HEK293 (cell line): ENCODE measurements around the gene TMEM187.

Experiments
- CTCF ChIA-PET: fragments of 350-600 bp; formaldehyde crosslinking; extraction: SDS; loops from one replicate; lab custom pipeline; 2021; ENCODE audit warnings: antibody characterized with exemption; lab: Yijun Ruan, JAX
- POLR2A ChIA-PET: fragments of 300-600 bp; formaldehyde crosslinking; extraction: SDS; loops from one replicate; lab custom pipeline; 2020; ENCODE audit warnings: antibody characterized with exemption, inconsistent platforms; lab: Yijun Ruan, JAX
- H3K27ac ChIP-seq: fragments of 200-500 bp; sonication (Bioruptor generic); 2 replicates; pipeline ENCODE4 v1.5.1; 2014; ENCODE audit warnings: low read depth, low read length, control low read depth, inconsistent platforms; ENCODE audit errors: extremely low read depth
- H3K36me3 ChIP-seq, 2 experiments: fragments of 200-500 bp in 1 of 2; sonication (Bioruptor generic) in 1 of 2; 1 replicate in 1 of 2; 2 replicates in 1 of 2; pipeline ENCODE4 v1.5.1; 2014 to 2017; ENCODE audit warnings: inconsistent platforms in 2 of 2, low read length in 2 of 2; ENCODE audit not compliant: control insufficient read depth in 2 of 2, insufficient read depth in 1 of 2
- H3K4me1 ChIP-seq: fragments of 200-500 bp; sonication (Bioruptor generic); 2 replicates; pipeline ENCODE4 v1.5.1; 2014; ENCODE audit warnings: mild to moderate bottlenecking, low read length, inconsistent platforms; ENCODE audit not compliant: control insufficient read depth, insufficient read depth
- H3K4me3 ChIP-seq: 2 replicates; pipeline ENCODE4 v1.5.1; 2011; ENCODE audit warnings: low read depth, mild to moderate bottlenecking, control low read depth, low read length, moderate library complexity
- H3K9me3 ChIP-seq: fragments of 200-500 bp; sonication (Bioruptor generic); 2 replicates; pipeline ENCODE4 v1.5.1; 2014; ENCODE audit warnings: low read depth, low read length, inconsistent platforms; ENCODE audit not compliant: control insufficient read depth, insufficient read depth
- CTCF ChIP-seq: fragments of 450-650 bp; formaldehyde crosslinking; IDR thresholded peaks from 2 replicates; pipeline ENCODE4 v1.5.1; 2016; ENCODE audit warnings: missing biosample characterization, missing genetic modification characterization
- EGR2 ChIP-seq: fragments of 450-650 bp; formaldehyde crosslinking; IDR thresholded peaks from 2 replicates; pipeline ENCODE4 v1.5.1; 2016; ENCODE audit warnings: low read depth, missing biosample characterization, missing genetic modification characterization
- GLIS2 ChIP-seq: fragments of 450-650 bp; formaldehyde crosslinking; IDR thresholded peaks from 2 replicates; pipeline ENCODE4 v1.5.1; 2016; ENCODE audit warnings: missing biosample characterization, missing genetic modification characterization
- HIC1 ChIP-seq: fragments of 450-650 bp; formaldehyde crosslinking; IDR thresholded peaks from 2 replicates; pipeline ENCODE4 v1.5.1; 2016; ENCODE audit warnings: missing biosample characterization, missing genetic modification characterization
- KLF9 ChIP-seq: fragments of 450-650 bp; formaldehyde crosslinking; IDR thresholded peaks from 2 replicates; pipeline ENCODE4 v1.5.1; 2016; ENCODE audit warnings: missing biosample characterization, missing genetic modification characterization, low read depth
- OVOL3 ChIP-seq: fragments of 450-650 bp; formaldehyde crosslinking; IDR thresholded peaks from 2 replicates; pipeline ENCODE4 v1.5.1; 2016; ENCODE audit warnings: missing biosample characterization, missing genetic modification characterization
- PRDM6 ChIP-seq: fragments of 450-650 bp; formaldehyde crosslinking; IDR thresholded peaks from 2 replicates; pipeline ENCODE4 v1.5.1; 2017; ENCODE audit warnings: missing biosample characterization, missing genetic modification characterization
- ZBTB17 ChIP-seq: fragments of 450-650 bp; formaldehyde crosslinking; IDR thresholded peaks from 2 replicates; pipeline ENCODE4 v1.5.1; 2016; ENCODE audit warnings: missing biosample characterization, missing genetic modification characterization
- ZBTB44 ChIP-seq: fragments of 450-650 bp; IDR thresholded peaks from 2 replicates; pipeline ENCODE4 v1.5.1; 2018; ENCODE audit warnings: missing biosample characterization, mild to moderate bottlenecking, missing genetic modification characterization
- ZNF10 ChIP-seq: fragments of 450-650 bp; formaldehyde crosslinking; IDR thresholded peaks from 2 replicates; pipeline ENCODE4 v1.5.1; 2017; ENCODE audit warnings: missing biosample characterization, missing genetic modification characterization
- ZNF184 ChIP-seq: fragments of 450-650 bp; IDR thresholded peaks from 2 replicates; pipeline ENCODE4 v1.5.1; 2018; ENCODE audit warnings: missing biosample characterization, mild to moderate bottlenecking, missing genetic modification characterization
- ZNF280D ChIP-seq: fragments of 450-650 bp; formaldehyde crosslinking; IDR thresholded peaks from 2 replicates; pipeline ENCODE4 v1.5.1; 2016; ENCODE audit warnings: missing biosample characterization, missing genetic modification characterization
- ZNF324 ChIP-seq: fragments of 450-650 bp; formaldehyde crosslinking; IDR thresholded peaks from 2 replicates; pipeline ENCODE4 v1.5.1; 2016; ENCODE audit warnings: missing biosample characterization, missing genetic modification characterization
- ZNF394 ChIP-seq: fragments of 450-650 bp; formaldehyde crosslinking; IDR thresholded peaks from 2 replicates; pipeline ENCODE4 v1.5.1; 2016; ENCODE audit warnings: missing biosample characterization, missing genetic modification characterization, mild to moderate bottlenecking, moderate library complexity, borderline replicate concordance
- ZNF549 ChIP-seq: fragments of 450-650 bp; IDR thresholded peaks from 2 replicates; pipeline ENCODE4 v1.5.1; 2018; ENCODE audit warnings: missing biosample characterization, missing genetic modification characterization, mild to moderate bottlenecking, inconsistent platforms, moderate library complexity
- ZNF692 ChIP-seq: fragments of 450-650 bp; formaldehyde crosslinking; IDR thresholded peaks from 2 replicates; pipeline ENCODE4 v1.5.1; 2016; ENCODE audit warnings: missing biosample characterization, missing genetic modification characterization
- ZSCAN23 ChIP-seq: fragments of 450-650 bp; formaldehyde crosslinking; IDR thresholded peaks from 2 replicates; pipeline ENCODE4 v1.5.1; 2016; ENCODE audit warnings: missing biosample characterization, missing genetic modification characterization

Gene TMEM187

GRCh38 chrX:153984351-153985178, 12.0 kb downstream of the TMEM187 start:
- no peak overlapping the region for H3K27ac ChIP-seq
- H3K4me1 ChIP-seq, result no peaks in the 10 kb centered on the region
- H3K36me3 ChIP-seq, result no peaks in the 10 kb centered on the region
- TF ChIP-seq ZNF394 (tag by site-specific recombination) (no peak), PRDM6 (no peak)
- TF ChIP-seq, all 188 proteins: peak for 0
- H3K4me3 ChIP-seq, result no peak overlapping the region
- POLR2A ChIA-PET, result no interaction called here
- CTCF ChIA-PET, result interaction anchor here (1.2 kb wide), 1 partner anchor 29 kb away, joined by 4 read pairs; no protein-coding TSS in a partner anchor
- H3K9me3 ChIP-seq, result no peaks in the 10 kb centered on the region

- H3K9me3 ChIP-seq, result no peaks in the 10 kb centered on the region
- TF ChIP-seq ZSCAN23 (no peak), EGR2 (tag by site-specific recombination) (no peak), ZNF549 (tag by site-specific recombination) (no peak), ZNF324 (tag by site-specific recombination) (no peak), GLIS2 (tag by site-specific recombination) (no peak), ZBTB17 (no peak), ZNF10 (tag by site-specific recombination) (no peak), KLF9 (no peak), CTCF (no peak), OVOL3 (tag by site-specific recombination) (no peak), ZNF280D (tag by site-specific recombination) (no peak), HIC1 (no peak), ZBTB44 (tag by site-specific recombination) (no peak), ZNF692 (tag by site-specific recombination) (no peak), ZNF184 (tag by site-specific recombination) (no peak)
- ChIA-PET POLR2A (no interaction called here), CTCF (no interaction called here)
- H3K27ac ChIP-seq, result no peak overlapping the region
- H3K4me3 ChIP-seq, result no peak overlapping the region
- no peaks in the 10 kb centered on the region for H3K36me3 ChIP-seq
- no peaks in the 10 kb centered on the region for H3K4me1 ChIP-seq
Measured at GRCh38 chrX:153988493-153988892, 15.9 kb downstream of the TMEM187 start.
